ENCODE measurements around the gene SGIP1.

DNA sequence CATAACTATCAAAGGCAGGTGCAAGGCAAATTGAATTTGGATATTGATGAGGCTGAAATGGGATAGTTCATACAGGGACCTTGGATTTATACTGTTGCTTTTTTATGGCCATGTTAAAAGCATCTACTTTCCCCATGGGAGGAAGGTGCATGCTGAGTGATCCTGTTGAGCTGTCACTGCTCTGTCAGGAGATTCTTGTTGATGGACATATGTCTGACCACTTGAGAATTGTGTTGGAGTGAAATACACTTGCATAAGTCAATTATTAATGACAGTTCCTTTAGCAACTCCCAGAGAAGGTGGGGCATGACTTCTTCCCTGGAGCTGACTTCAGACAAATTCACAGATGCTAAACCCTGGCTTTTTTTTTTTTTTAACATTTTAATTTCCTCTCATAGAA, 159.9 kb downstream of the SGIP1 start:
- TF ChIP-seq JUN (IDR thresholded peaks at IDR 0.05; ENCODE audit: borderline replicate concordance, insufficient read depth, insufficient read length, low read depth) (no peak), EZH2 (IDR thresholded peaks at IDR 0.05; ENCODE audit: borderline replicate concordance, low read depth, low read length, severe bottlenecking) (no peak)
- TF ChIP-seq, protein P1, sequence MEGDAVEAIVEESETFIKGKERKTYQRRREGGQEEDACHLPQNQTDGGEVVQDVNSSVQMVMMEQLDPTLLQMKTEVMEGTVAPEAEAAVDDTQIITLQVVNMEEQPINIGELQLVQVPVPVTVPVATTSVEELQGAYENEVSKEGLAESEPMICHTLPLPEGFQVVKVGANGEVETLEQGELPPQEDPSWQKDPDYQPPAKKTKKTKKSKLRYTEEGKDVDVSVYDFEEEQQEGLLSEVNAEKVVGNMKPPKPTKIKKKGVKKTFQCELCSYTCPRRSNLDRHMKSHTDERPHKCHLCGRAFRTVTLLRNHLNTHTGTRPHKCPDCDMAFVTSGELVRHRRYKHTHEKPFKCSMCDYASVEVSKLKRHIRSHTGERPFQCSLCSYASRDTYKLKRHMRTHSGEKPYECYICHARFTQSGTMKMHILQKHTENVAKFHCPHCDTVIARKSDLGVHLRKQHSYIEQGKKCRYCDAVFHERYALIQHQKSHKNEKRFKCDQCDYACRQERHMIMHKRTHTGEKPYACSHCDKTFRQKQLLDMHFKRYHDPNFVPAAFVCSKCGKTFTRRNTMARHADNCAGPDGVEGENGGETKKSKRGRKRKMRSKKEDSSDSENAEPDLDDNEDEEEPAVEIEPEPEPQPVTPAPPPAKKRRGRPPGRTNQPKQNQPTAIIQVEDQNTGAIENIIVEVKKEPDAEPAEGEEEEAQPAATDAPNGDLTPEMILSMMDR (IDR thresholded peaks at IDR 0.05; ENCODE audit: extremely low read depth in 1 of 2, insufficient read depth in 1 of 2, low read depth in 1 of 2, low read length in 2 of 2), result no peak
